Measurements from ENCODE around the gene HRH2.
"Not testable (repeated sequence)": the region's sequence is repeated elsewhere in the genome, so short reads cannot be mapped to it uniquely, and the experiment has no call there.

The HRH2 gene

GRCh38 chr5:175657593-175658271 lies at the start of gene HRH2:
TSS of gene HRH2 (plus strand) at chr5:175658071. CDS start at chr5:175683234, 25,163 bp downstream.
- H3K36me3 ChIP-seq (ENCODE audit: control insufficient read depth in 2 of 2, insufficient read depth in 2 of 2, low read length in 2 of 2): no peaks in the 10 kb centered on the region
- H3K4me3 ChIP-seq (ENCODE audit: low read length in 2 of 2): peak within 1 kb of the TSS; percentile 46 to 62
- H3K27me3 ChIP-seq (ENCODE audit: control insufficient read depth in 2 of 2, insufficient read depth in 2 of 2, low read length in 2 of 2): peaks cover 13 to 14% of the 10 kb centered on the region in 2 donors
- no peaks in the 10 kb centered on the region for H3K4me1 ChIP-seq (ENCODE audit: control insufficient read depth in 2 of 2, insufficient read depth in 2 of 2, low read length in 2 of 2)
- no peak within 1 kb of the TSS for H3K9ac ChIP-seq (ENCODE audit: low read depth in 1 of 2, low read length in 2 of 2)
- H3K9me3 ChIP-seq (ENCODE audit: control insufficient read depth in 2 of 2, low read length in 2 of 2): no peaks in the 10 kb centered on the region
- no peak within 1 kb of the TSS for H3K27ac ChIP-seq (ENCODE audit: low read depth in 2 of 2, low read length in 2 of 2)

- Histone ChIP-seq H3K27ac (ENCODE audit: low read depth in 2 of 2, low read length in 2 of 2) (no peak overlapping the region), H3K9me3 (ENCODE audit: control insufficient read depth in 2 of 2, low read length in 2 of 2) (no peaks in the 10 kb centered on the region), H3K4me3 (ENCODE audit: low read length in 2 of 2) (no peak overlapping the region), H3K27me3 (ENCODE audit: control insufficient read depth in 2 of 2, insufficient read depth in 2 of 2, low read length in 2 of 2) (no peaks in the 10 kb centered on the region), H3K36me3 (ENCODE audit: control insufficient read depth in 2 of 2, insufficient read depth in 2 of 2, low read length in 2 of 2) (no peaks in the 10 kb centered on the region), H3K9ac (ENCODE audit: low read depth in 1 of 2, low read length in 2 of 2) (no peak overlapping the region), H3K4me1 (ENCODE audit: control insufficient read depth in 2 of 2, insufficient read depth in 2 of 2, low read length in 2 of 2) (no peaks in the 10 kb centered on the region)
Measured at GRCh38 chr5:175609526-175609925, 48.3 kb upstream of the HRH2 start.

DNA sequence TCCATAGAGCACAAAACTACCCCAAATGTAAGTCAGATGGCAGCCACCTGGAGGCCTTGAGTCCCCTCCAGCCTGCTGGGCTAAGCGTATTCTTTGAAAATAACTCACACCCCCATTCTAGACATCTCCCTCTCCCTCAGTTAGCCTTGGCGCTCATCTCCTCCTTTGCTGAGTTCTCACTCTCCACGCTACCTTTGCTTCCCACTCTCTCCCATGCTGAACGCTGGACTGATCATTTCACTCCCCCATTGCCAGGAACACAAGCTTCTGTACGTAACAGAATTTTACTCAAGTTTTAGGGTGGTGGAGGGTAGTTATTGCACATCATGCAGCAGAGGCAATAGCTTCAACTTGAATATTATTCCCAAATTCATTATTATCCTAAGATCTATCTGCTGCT lies 47.5 kb upstream of the HRH2 start:
- no peaks in the 10 kb centered on the region for H3K36me3 ChIP-seq (ENCODE audit: control insufficient read depth in 2 of 2, insufficient read depth in 2 of 2, low read length in 2 of 2)
- H3K4me3 ChIP-seq (ENCODE audit: low read length in 2 of 2): no peak overlapping the region
- no peaks in the 10 kb centered on the region for H3K27me3 ChIP-seq (ENCODE audit: control insufficient read depth in 2 of 2, insufficient read depth in 2 of 2, low read length in 2 of 2)
- H3K4me1 ChIP-seq (ENCODE audit: control insufficient read depth in 2 of 2, insufficient read depth in 2 of 2, low read length in 2 of 2): no peaks in the 10 kb centered on the region
- no peak overlapping the region for H3K27ac ChIP-seq (ENCODE audit: low read depth in 2 of 2, low read length in 2 of 2)
- H3K9me3 ChIP-seq (ENCODE audit: control insufficient read depth in 2 of 2, low read length in 2 of 2): no peaks in the 10 kb centered on the region
- H3K9ac ChIP-seq (ENCODE audit: low read depth in 1 of 2, low read length in 2 of 2): no peak overlapping the region

- Histone ChIP-seq H3K36me3 (ENCODE audit: control insufficient read depth in 2 of 2, insufficient read depth in 2 of 2, low read length in 2 of 2) (no peaks in the 10 kb centered on the region), H3K27ac (ENCODE audit: low read depth in 2 of 2, low read length in 2 of 2) (no peak overlapping the region), H3K9ac (ENCODE audit: low read depth in 1 of 2, low read length in 2 of 2) (no peak overlapping the region), H3K4me1 (ENCODE audit: control insufficient read depth in 2 of 2, insufficient read depth in 2 of 2, low read length in 2 of 2) (no peaks in the 10 kb centered on the region), H3K4me3 (ENCODE audit: low read length in 2 of 2) (no peak overlapping the region), H3K9me3 (ENCODE audit: control insufficient read depth in 2 of 2, low read length in 2 of 2) (no peaks in the 10 kb centered on the region), H3K27me3 (ENCODE audit: control insufficient read depth in 2 of 2, insufficient read depth in 2 of 2, low read length in 2 of 2) (no peaks in the 10 kb centered on the region)
Measured at GRCh38 chr5:175610898-175611297, 47.0 kb upstream of the HRH2 start.

DNA sequence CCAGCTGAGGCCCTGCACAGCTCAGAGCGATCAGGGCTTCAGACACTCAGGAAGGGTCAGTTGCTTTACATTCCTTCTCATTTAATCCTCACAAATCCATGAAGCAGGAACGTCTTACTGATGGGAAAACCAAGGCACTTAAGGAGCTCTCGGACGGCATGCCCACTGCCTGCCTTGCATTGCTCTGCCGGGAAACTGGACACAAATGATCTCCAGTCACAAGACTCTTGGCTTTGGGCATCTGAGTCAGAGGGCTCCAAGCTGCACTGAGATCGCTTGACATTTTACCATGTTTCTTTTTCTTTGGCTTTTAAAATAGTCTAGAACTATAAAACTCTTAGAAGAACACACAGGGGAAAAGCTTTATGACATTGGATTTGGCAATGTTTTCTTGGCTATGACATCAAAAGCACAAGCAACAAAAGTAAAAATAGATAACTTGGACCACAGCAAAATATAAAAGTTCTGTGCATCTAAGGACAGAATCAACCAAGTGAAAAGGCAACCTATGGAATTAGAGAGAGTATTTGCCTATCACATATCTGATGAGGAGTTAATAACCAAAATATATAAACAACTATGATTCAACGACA lies 43.6 kb upstream of the HRH2 start:
- H3K27ac ChIP-seq (ENCODE audit: low read depth in 2 of 2, low read length in 2 of 2): no peak overlapping the region
- H3K9me3 ChIP-seq (ENCODE audit: control insufficient read depth in 2 of 2, low read length in 2 of 2): no peaks in the 10 kb centered on the region
- H3K27me3 ChIP-seq (ENCODE audit: control insufficient read depth in 2 of 2, insufficient read depth in 2 of 2, low read length in 2 of 2): no peaks in the 10 kb centered on the region
- no peaks in the 10 kb centered on the region for H3K4me1 ChIP-seq (ENCODE audit: control insufficient read depth in 2 of 2, insufficient read depth in 2 of 2, low read length in 2 of 2)
- H3K4me3 ChIP-seq (ENCODE audit: low read length in 2 of 2): no peak overlapping the region
- no peak overlapping the region for H3K9ac ChIP-seq (ENCODE audit: low read depth in 1 of 2, low read length in 2 of 2)
- no peaks in the 10 kb centered on the region for H3K36me3 ChIP-seq (ENCODE audit: control insufficient read depth in 2 of 2, insufficient read depth in 2 of 2, low read length in 2 of 2)

DNA sequence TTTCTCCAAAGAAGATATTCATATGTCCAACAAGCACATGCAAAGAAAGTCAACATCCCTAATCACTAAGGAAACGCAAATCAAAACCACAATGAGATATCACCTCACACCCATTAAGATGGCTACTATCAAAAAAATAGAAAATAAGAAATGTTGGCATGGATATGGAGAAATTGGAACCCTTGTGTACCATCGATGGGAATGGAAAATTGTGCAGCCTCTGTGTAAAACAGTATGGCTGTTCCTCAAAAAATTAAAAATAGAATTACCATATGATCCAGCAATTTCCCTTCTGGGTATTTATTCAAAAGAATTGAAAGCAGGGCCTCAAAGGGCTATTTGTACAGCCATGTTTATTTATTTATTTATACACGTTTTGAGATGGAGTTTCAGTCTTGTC lies 43.0 kb upstream of the HRH2 start:
- Histone ChIP-seq H3K27ac (ENCODE audit: low read depth in 2 of 2, low read length in 2 of 2) (no peak overlapping the region), H3K4me1 (ENCODE audit: control insufficient read depth in 2 of 2, insufficient read depth in 2 of 2, low read length in 2 of 2) (no peaks in the 10 kb centered on the region), H3K27me3 (ENCODE audit: control insufficient read depth in 2 of 2, insufficient read depth in 2 of 2, low read length in 2 of 2) (no peaks in the 10 kb centered on the region), H3K4me3 (ENCODE audit: low read length in 2 of 2) (no peak overlapping the region), H3K9me3 (ENCODE audit: control insufficient read depth in 2 of 2, low read length in 2 of 2) (no peaks in the 10 kb centered on the region), H3K36me3 (ENCODE audit: control insufficient read depth in 2 of 2, insufficient read depth in 2 of 2, low read length in 2 of 2) (no peaks in the 10 kb centered on the region), H3K9ac (ENCODE audit: low read depth in 1 of 2, low read length in 2 of 2) (no peak overlapping the region)

DNA sequence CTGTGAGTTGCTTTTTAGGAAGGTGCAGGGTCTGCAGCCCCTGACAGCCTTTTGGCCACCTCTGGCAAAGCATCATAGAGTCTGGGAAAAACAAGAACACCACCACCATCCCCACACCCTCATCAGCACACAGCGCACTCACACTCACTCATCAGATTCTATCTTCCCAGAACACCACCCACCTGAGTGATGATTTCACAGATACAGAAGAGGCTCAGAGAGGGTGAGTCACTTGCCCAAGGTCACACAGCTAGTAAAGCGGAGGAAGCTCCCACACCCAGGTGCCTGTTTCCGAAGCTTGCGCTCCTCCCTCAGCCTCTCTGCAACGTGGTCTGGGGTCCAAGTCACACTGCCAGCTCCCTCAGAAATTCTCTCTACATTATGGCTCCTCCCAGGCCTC lies 41.8 kb upstream of the HRH2 start:
- Histone ChIP-seq H3K36me3 (ENCODE audit: control insufficient read depth in 2 of 2, insufficient read depth in 2 of 2, low read length in 2 of 2) (no peaks in the 10 kb centered on the region), H3K4me3 (ENCODE audit: low read length in 2 of 2) (no peak overlapping the region), H3K9ac (ENCODE audit: low read depth in 1 of 2, low read length in 2 of 2) (no peak overlapping the region), H3K27me3 (ENCODE audit: control insufficient read depth in 2 of 2, insufficient read depth in 2 of 2, low read length in 2 of 2) (no peaks in the 10 kb centered on the region), H3K4me1 (ENCODE audit: control insufficient read depth in 2 of 2, insufficient read depth in 2 of 2, low read length in 2 of 2) (no peaks in the 10 kb centered on the region), H3K27ac (ENCODE audit: low read depth in 2 of 2, low read length in 2 of 2) (no peak overlapping the region), H3K9me3 (ENCODE audit: control insufficient read depth in 2 of 2, low read length in 2 of 2) (no peaks in the 10 kb centered on the region)

- not testable (repeated sequence) for H3K9me3 ChIP-seq (ENCODE audit: control insufficient read depth in 2 of 2, low read length in 2 of 2); H3K27me3 ChIP-seq (ENCODE audit: control insufficient read depth in 2 of 2, insufficient read depth in 2 of 2, low read length in 2 of 2); H3K4me1 ChIP-seq (ENCODE audit: control insufficient read depth in 2 of 2, insufficient read depth in 2 of 2, low read length in 2 of 2); H3K9ac ChIP-seq (ENCODE audit: low read depth in 1 of 2, low read length in 2 of 2); H3K27ac ChIP-seq (ENCODE audit: low read depth in 2 of 2, low read length in 2 of 2); H3K36me3 ChIP-seq (ENCODE audit: control insufficient read depth in 2 of 2, insufficient read depth in 2 of 2, low read length in 2 of 2); H3K4me3 ChIP-seq (ENCODE audit: low read length in 2 of 2)
Measured at GRCh38 chr5:175616527-175616926, 41.3 kb upstream of the HRH2 start.

DNA sequence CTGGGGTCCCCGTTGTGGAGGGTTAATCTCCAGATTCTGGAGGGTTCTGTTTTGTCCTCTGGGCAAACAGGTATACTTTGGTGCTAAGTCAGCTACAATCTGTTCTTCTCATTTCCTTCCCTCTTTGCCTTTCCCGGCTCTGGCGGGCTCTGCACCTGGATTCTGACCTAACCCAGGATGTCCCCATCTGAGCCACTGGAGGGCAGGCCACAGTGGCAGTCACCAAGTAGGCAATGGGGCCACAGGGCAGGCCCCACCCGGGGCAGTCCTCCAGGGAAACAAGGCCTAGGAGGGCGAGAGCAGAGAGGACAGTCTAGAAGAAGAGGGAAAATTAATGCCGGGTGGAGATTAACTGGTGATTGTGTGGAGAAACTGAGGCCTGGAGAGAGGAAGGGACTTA lies 40.4 kb upstream of the HRH2 start:
- Histone ChIP-seq H3K4me1 (ENCODE audit: control insufficient read depth in 2 of 2, insufficient read depth in 2 of 2, low read length in 2 of 2) (no peaks in the 10 kb centered on the region), H3K9me3 (ENCODE audit: control insufficient read depth in 2 of 2, low read length in 2 of 2) (peaks cover 0 to 2% of the 10 kb centered on the region in 2 donors), H3K27ac (ENCODE audit: low read depth in 2 of 2, low read length in 2 of 2) (no peak overlapping the region), H3K27me3 (ENCODE audit: control insufficient read depth in 2 of 2, insufficient read depth in 2 of 2, low read length in 2 of 2) (no peaks in the 10 kb centered on the region), H3K36me3 (ENCODE audit: control insufficient read depth in 2 of 2, insufficient read depth in 2 of 2, low read length in 2 of 2) (no peaks in the 10 kb centered on the region), H3K4me3 (ENCODE audit: low read length in 2 of 2) (no peak overlapping the region), H3K9ac (ENCODE audit: low read depth in 1 of 2, low read length in 2 of 2) (no peak overlapping the region)

DNA sequence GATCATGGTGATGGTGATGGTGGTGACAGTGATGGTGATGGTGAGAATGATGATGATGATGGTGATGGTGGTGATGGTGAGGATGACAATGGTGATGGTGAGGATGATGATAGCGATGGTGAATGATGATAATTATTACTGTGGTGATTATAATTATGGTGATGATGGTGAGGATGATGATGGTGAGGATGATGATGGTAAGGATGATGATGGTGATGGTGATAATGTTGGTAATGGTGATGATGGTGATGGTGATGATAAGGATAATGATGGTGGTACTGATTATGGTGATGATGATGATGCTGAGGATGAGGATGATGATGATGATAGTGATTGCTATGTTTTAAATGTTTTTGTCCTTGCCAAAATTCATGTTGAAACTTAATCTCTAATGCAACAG lies 37.3 kb upstream of the HRH2 start:
- no peak overlapping the region for H3K27ac ChIP-seq (ENCODE audit: low read depth in 2 of 2, low read length in 2 of 2)
- no peaks in the 10 kb centered on the region for H3K4me1 ChIP-seq (ENCODE audit: control insufficient read depth in 2 of 2, insufficient read depth in 2 of 2, low read length in 2 of 2)
- no peak overlapping the region for H3K4me3 ChIP-seq (ENCODE audit: low read length in 2 of 2)
- no peak overlapping the region for H3K9ac ChIP-seq (ENCODE audit: low read depth in 1 of 2, low read length in 2 of 2)
- H3K9me3 ChIP-seq (ENCODE audit: control insufficient read depth in 2 of 2, low read length in 2 of 2): peaks cover 0 to 2% of the 10 kb centered on the region in 2 donors
- H3K36me3 ChIP-seq (ENCODE audit: control insufficient read depth in 2 of 2, insufficient read depth in 2 of 2, low read length in 2 of 2): no peaks in the 10 kb centered on the region
- no peaks in the 10 kb centered on the region for H3K27me3 ChIP-seq (ENCODE audit: control insufficient read depth in 2 of 2, insufficient read depth in 2 of 2, low read length in 2 of 2)

Measured in mucosa of rectum (tissue), 2 donors.